Thyroid gland (tissue), 4 donors: ENCODE data around the gene LY6G5B.

ENCODE experiments used
- POLR2A ChIP-seq, 2 donors: fragments of 450-650 bp; IDR thresholded peaks; one replicate each; pipeline ENCODE4 v1.6.1; 2017; ENCODE audit warnings: antibody characterized with exemption in 2 of 2, mild to moderate bottlenecking in 2 of 2, moderate library complexity in 1 of 2
- TF ChIP-seq, protein P1 (sequence below), 6 experiments: fragments of 200-600 bp in 3 of 6; fragments of 450-650 bp in 3 of 6; sonication (generic) in 3 of 6; IDR thresholded peaks; one replicate each; pipeline ENCODE4 v1.5.1; 2016 to 2019; ENCODE audit warnings: antibody characterized with exemption in 6 of 6, mild to moderate bottlenecking in 2 of 6, inconsistent platforms in 1 of 6, moderate library complexity in 1 of 6

DNA sequence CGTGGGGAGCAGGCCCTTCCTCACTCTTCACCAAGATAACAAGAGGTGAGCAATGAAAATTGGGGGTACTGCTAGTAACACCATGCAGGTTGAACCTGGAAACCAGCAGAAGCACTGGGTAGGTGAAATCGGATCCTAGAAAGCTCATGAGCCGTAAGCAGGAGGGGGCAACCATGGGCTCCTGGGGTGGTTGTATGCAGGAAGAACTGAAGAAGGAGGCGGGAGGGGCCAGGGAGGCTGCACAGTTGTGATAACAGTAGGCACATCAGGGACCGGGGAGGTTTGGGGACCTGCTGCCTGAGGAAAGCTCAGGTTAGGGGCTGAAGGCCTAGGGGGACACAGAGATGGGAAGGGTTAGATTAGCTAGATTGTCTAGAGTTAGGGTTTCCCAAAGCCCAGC lies 16.7 kb downstream of the LY6G5B start:
- TF ChIP-seq, protein P1, sequence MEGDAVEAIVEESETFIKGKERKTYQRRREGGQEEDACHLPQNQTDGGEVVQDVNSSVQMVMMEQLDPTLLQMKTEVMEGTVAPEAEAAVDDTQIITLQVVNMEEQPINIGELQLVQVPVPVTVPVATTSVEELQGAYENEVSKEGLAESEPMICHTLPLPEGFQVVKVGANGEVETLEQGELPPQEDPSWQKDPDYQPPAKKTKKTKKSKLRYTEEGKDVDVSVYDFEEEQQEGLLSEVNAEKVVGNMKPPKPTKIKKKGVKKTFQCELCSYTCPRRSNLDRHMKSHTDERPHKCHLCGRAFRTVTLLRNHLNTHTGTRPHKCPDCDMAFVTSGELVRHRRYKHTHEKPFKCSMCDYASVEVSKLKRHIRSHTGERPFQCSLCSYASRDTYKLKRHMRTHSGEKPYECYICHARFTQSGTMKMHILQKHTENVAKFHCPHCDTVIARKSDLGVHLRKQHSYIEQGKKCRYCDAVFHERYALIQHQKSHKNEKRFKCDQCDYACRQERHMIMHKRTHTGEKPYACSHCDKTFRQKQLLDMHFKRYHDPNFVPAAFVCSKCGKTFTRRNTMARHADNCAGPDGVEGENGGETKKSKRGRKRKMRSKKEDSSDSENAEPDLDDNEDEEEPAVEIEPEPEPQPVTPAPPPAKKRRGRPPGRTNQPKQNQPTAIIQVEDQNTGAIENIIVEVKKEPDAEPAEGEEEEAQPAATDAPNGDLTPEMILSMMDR (IDR thresholded peaks at IDR 0.05) = no peak
- TF ChIP-seq POLR2A (IDR thresholded peaks at IDR 0.05) = no peak
